GM23338 (cell line): ENCODE data around the gene FTCD.

Experiments
- CREB1 ChIP-seq: fragments of 250-450 bp; sonication (Bioruptor Pico); IDR thresholded peaks from 2 replicates; pipeline ENCODE4 v1.5.0; 2020; ENCODE audit warnings: low read depth, mild to moderate bottlenecking, moderate library complexity
- CTCF ChIP-seq, 2 experiments: fragments of 200-600 bp in 1 of 2; sonication (generic) in 1 of 2; conservative IDR thresholded peaks; 2 replicates each; pipeline versions ENCODE4 v1.5.1 to v1.6.1; 2016 to 2017; ENCODE audit warnings: antibody characterized with exemption in 2 of 2, low read depth in 2 of 2, mild to moderate bottlenecking in 2 of 2, moderate library complexity in 1 of 2
- EZH2 ChIP-seq: fragments of 200-600 bp; sonication (generic); IDR thresholded peaks from one replicate; pipeline ENCODE4 v1.8.0; 2017; ENCODE audit warnings: antibody characterized with exemption, mild to moderate bottlenecking, low read depth; ENCODE audit not compliant: unreplicated experiment
- EZH2phosphoT487 ChIP-seq: fragments of 200-600 bp; sonication (generic); IDR thresholded peaks from one replicate; pipeline ENCODE4 v1.8.1; 2018; ENCODE audit warnings: antibody characterized with exemption; ENCODE audit not compliant: unreplicated experiment
- POLR2AphosphoS5 ChIP-seq: IDR thresholded peaks from 2 replicates; pipeline ENCODE4 v1.6.1; 2016; ENCODE audit warnings: antibody characterized with exemption, low read depth
- STAT1 ChIP-seq: IDR thresholded peaks from one replicate; pipeline ENCODE4 v1.6.1; 2016; ENCODE audit warnings: antibody characterized with exemption; ENCODE audit not compliant: unreplicated experiment
- TF ChIP-seq, protein P1 (sequence below): IDR thresholded peaks from one replicate; pipeline ENCODE4 v1.6.1; 2018; ENCODE audit warnings: antibody characterized with exemption; ENCODE audit not compliant: unreplicated experiment

DNA sequence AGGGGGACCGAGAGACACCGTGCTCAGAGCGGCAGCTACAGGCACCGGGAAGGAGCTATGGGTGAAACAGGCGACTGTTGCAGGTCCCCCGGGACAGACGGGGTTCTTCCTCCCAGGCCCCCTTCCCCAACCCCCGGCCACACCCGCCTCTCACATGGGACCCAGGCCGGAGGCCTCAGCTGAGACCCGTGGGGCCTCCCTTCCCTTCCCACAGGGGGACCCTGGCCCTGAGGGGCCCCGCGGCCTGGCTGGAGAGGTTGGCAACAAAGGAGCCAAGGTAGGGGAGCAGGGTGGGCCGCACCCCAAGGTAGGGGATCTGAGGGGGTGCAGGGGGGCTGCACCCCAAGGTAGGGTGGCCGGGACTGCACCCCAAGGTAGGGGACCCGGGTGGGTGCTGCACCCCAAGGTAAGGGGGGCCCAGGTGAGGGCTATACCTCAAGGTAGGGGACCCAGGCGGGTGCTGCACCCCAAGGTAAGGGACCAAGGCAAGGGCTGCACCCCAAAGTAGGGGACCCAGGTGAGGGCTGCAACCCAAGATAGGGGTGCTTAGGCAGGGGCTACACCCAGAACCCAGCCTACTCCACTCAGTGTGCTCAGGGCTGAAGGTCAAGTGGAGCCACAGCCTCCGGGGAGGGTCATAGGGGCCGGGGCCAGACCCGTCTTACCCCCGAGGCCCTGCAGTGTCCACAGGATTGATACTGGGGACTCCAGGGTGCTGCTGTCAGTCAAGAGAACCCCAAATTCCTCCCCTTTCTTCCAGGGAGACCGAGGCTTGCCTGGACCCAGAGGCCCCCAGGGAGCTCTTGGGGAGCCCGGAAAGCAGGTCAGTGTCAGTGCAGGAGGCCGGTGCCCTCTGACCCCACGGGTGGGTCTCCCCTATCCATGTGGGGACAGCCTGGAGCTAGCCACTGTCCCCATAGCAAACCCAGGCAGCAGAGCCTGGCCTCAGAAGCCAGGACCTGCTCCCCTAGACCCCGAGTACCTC is 34.8 kb downstream of the FTCD start:
- TF ChIP-seq CTCF (conservative IDR thresholded peaks at IDR 0.05; ENCODE audit: low read depth in 2 of 2) (no peak), POLR2AphosphoS5 (no peak), STAT1 (no peak), EZH2phosphoT487 (no peak), EZH2 (no peak), CREB1 (no peak)
- TF ChIP-seq, protein P1, sequence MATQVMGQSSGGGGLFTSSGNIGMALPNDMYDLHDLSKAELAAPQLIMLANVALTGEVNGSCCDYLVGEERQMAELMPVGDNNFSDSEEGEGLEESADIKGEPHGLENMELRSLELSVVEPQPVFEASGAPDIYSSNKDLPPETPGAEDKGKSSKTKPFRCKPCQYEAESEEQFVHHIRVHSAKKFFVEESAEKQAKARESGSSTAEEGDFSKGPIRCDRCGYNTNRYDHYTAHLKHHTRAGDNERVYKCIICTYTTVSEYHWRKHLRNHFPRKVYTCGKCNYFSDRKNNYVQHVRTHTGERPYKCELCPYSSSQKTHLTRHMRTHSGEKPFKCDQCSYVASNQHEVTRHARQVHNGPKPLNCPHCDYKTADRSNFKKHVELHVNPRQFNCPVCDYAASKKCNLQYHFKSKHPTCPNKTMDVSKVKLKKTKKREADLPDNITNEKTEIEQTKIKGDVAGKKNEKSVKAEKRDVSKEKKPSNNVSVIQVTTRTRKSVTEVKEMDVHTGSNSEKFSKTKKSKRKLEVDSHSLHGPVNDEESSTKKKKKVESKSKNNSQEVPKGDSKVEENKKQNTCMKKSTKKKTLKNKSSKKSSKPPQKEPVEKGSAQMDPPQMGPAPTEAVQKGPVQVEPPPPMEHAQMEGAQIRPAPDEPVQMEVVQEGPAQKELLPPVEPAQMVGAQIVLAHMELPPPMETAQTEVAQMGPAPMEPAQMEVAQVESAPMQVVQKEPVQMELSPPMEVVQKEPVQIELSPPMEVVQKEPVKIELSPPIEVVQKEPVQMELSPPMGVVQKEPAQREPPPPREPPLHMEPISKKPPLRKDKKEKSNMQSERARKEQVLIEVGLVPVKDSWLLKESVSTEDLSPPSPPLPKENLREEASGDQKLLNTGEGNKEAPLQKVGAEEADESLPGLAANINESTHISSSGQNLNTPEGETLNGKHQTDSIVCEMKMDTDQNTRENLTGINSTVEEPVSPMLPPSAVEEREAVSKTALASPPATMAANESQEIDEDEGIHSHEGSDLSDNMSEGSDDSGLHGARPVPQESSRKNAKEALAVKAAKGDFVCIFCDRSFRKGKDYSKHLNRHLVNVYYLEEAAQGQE = no peak
